HFFc6 (cell line): ENCODE results near the gene TANGO6. TPM values are rescaled to one million over a fixed set of nuclear protein-coding genes. Genes with fewer than 3 reads are reported as not detected.
A peak's percentile ranks its signal among the peaks of the same experiment; 100 is the strongest.

ENCODE experiments used
- DNase-seq: peaks from one replicate; pipeline ENCODE4 v3.0.0-alpha.2; 2018
- H3K27ac Mint-ChIP-seq: 2 replicates; pipeline ENCODE4 v1.8.0; 2020; ENCODE audit warnings: mild to moderate bottlenecking, mixed read lengths
- H3K27me3 Mint-ChIP-seq: 2 replicates; pipeline ENCODE4 v1.8.0; 2021; ENCODE audit warnings: mild to moderate bottlenecking, moderate library complexity, mixed read lengths; ENCODE audit not compliant: insufficient read depth
- H3K36me3 Mint-ChIP-seq: 2 replicates; pipeline ENCODE4 v1.8.0; 2021; ENCODE audit warnings: low read depth, mixed read lengths
- H3K4me1 Mint-ChIP-seq: 2 replicates; pipeline ENCODE4 v1.8.0; 2020; ENCODE audit warnings: low read depth, mixed read lengths
- H3K4me3 Mint-ChIP-seq: 2 replicates; pipeline ENCODE4 v1.8.0; 2020; ENCODE audit warnings: mild to moderate bottlenecking, moderate library complexity, mixed read lengths
- H3K9me3 Mint-ChIP-seq: 2 replicates; pipeline ENCODE4 v1.8.0; 2020; ENCODE audit warnings: mild to moderate bottlenecking, mixed read lengths
- CTCF ChIP-seq: fragments of 200-600 bp; sonication (generic); IDR thresholded peaks from 2 replicates; pipeline ENCODE4 v1.5.0; 2021; ENCODE audit warnings: antibody characterized with exemption, mild to moderate bottlenecking
- long read RNA-seq: library from polyadenylated mRNA; unstranded; transcript quantifications from one replicate; pipeline ENCODE4 v2.0.0, GENCODE V29; 2019
- total RNA-seq, 6 experiments: library from RNA; stranded (reverse); fragmentation: NEBNext Ultra II Directional; extraction: Animal tissue kit (Norgen Biotek cat#: 25700); gene quantifications; 2 replicates in 1 of 6; 3 replicates in 5 of 6; pipeline ENCODE4 v1.2.3, GENCODE V29; 2021

TANGO6 gene
- 10 to 100 TPM; 14.7 to 22.1 (median 18.9) TPM for total RNA-seq
- long read RNA-seq, full-length matches to known transcripts = 4 of 12 reads
- long read RNA-seq, partial matches to known transcripts = 5 of 12 reads
- long read RNA-seq, other reads (novel, unspliced or antisense) = 3 of 12 reads

GRCh38 chr16:68843482-68844210 is at the start of gene TANGO6:
TSS of gene TANGO6 (plus strand) at chr16:68843531. CDS start at chr16:68843618, 87 bp downstream.
- peak; percentile 65 for DNase-seq
- Mint-ChIP-seq H3K27me3 (peaks cover 3% of the 10 kb centered on the region), H3K9me3 (no peaks in the 10 kb centered on the region), H3K4me1 (peaks cover 24% of the 10 kb centered on the region), H3K4me3 (peak within 1 kb of the TSS; percentile 97), H3K36me3 (no peaks in the 10 kb centered on the region), H3K27ac (peak within 1 kb of the TSS; percentile 92)
- TF ChIP-seq CTCF = peak; percentile 53

GRCh38 chr16:68798398-68798797 is 44.9 kb upstream of the TANGO6 start:
- Mint-ChIP-seq H3K27me3 (peaks cover 2% of the 10 kb centered on the region), H3K4me3 (no peak overlapping the region), H3K4me1 (peaks cover 42% of the 10 kb centered on the region), H3K27ac (no peak overlapping the region), H3K36me3 (peaks cover 6% of the 10 kb centered on the region; the same call in 1 of the 2 replicates), H3K9me3 (no peaks in the 10 kb centered on the region)
- TF ChIP-seq CTCF = no peak
- no peak for DNase-seq

GRCh38 chr16:68800257-68800875 is 43.0 kb upstream of the TANGO6 start:
- peak overlapping the region; percentile 44 for H3K27ac Mint-ChIP-seq
- peaks cover 50% of the 10 kb centered on the region for H3K4me1 Mint-ChIP-seq
- peak; percentile 76 for TF ChIP-seq CTCF
- H3K4me3 Mint-ChIP-seq = no peak overlapping the region
- H3K36me3 Mint-ChIP-seq = peaks cover 10% of the 10 kb centered on the region
- DNase-seq = peak; percentile 77
- H3K9me3 Mint-ChIP-seq = no peaks in the 10 kb centered on the region
- H3K27me3 Mint-ChIP-seq = no peaks in the 10 kb centered on the region; the same call in none of the 2 replicates

- peak overlapping the region; percentile 57 for H3K27ac Mint-ChIP-seq
- H3K4me1 Mint-ChIP-seq = peaks cover 51% of the 10 kb centered on the region
- no peak for TF ChIP-seq CTCF
- H3K9me3 Mint-ChIP-seq = no peaks in the 10 kb centered on the region
- no peak overlapping the region for H3K4me3 Mint-ChIP-seq
- peak; percentile 74 for DNase-seq
- peaks cover 10% of the 10 kb centered on the region for H3K36me3 Mint-ChIP-seq
- no peaks in the 10 kb centered on the region; the same call in none of the 2 replicates for H3K27me3 Mint-ChIP-seq
Observed at GRCh38 chr16:68802190-68802589, 41.1 kb upstream of the TANGO6 start.

GRCh38 chr16:68806422-68806821 is 36.9 kb upstream of the TANGO6 start:
- Mint-ChIP-seq H3K4me1 (peaks cover 52% of the 10 kb centered on the region), H3K9me3 (peaks cover 4% of the 10 kb centered on the region), H3K4me3 (no peak overlapping the region), H3K27me3 (peaks cover 6% of the 10 kb centered on the region), H3K27ac (no peak overlapping the region), H3K36me3 (peaks cover 15% of the 10 kb centered on the region)
- TF ChIP-seq CTCF = no peak
- DNase-seq = no peak
